ENCODE measurements around the gene AAK1.

DNA sequence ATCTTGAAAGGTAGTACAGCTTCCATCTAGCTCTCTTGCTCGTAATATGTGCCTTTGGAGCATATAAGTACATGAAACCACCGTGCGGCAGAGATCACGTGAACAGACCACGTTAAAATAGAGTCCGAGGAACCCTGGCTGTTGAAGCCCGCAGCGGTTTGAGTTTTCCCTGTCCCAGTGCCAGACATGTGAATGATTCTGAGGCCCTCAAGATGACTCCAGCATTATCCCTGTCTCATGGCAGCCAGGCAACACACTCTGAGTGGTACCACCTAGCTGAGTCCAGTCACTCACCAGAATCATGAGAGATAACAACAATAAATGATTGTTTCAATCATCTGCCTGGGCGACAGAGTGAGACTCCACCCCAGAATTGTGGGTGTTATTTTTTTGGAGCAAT, 21.6 kb upstream of the AAK1 start:
- TF ChIP-seq POLR2A (IDR thresholded peaks at IDR 0.05) (no peak), CTCF (IDR thresholded peaks at IDR 0.05) (no peak)

Data from adrenal gland (tissue), 5 donors.